Breast epithelium (tissue), 3 donors: ENCODE measurements around the gene MARCHF3.

Experiments used
- CTCF ChIP-seq, 3 donors: fragments of 450-650 bp; IDR thresholded peaks; one replicate each; pipeline ENCODE4 v1.5.1; 2016 to 2017; ENCODE audit warnings: antibody characterized with exemption in 3 of 3, mild to moderate bottlenecking in 3 of 3, moderate library complexity in 3 of 3
- POLR2A ChIP-seq: fragments of 450-650 bp; IDR thresholded peaks from one replicate; pipeline ENCODE4 v1.6.1; 2016; ENCODE audit warnings: antibody characterized with exemption, mild to moderate bottlenecking, moderate library complexity
- POLR2AphosphoS5 ChIP-seq, 3 donors: sonication (generic); formaldehyde crosslinking; IDR thresholded peaks; one replicate each; pipeline ENCODE4 v1.6.1; 2017; ENCODE audit warnings: antibody characterized with exemption in 3 of 3

- TF ChIP-seq CTCF (IDR thresholded peaks at IDR 0.05) (no peak), POLR2AphosphoS5 (IDR thresholded peaks at IDR 0.05) (no peak), POLR2A (no peak)
Observed at GRCh38 chr5:126961702-126962101, 68.7 kb downstream of the MARCHF3 start.
